Cardiac muscle cell (in vitro differentiated cells and primary cell): ENCODE results near the gene SMIM14. TPM values are rescaled to one million over a fixed set of nuclear protein-coding genes. Genes with fewer than 3 reads are reported as not detected.

Experiments used
- DNase-seq, 2 donors: peaks; one replicate each; pipeline versions ENCODE4 v3.0.0 to v3.0.0-alpha.2; 2010 to 2017; ENCODE audit warnings: low read depth in 1 of 2, low spot score in 1 of 2
- H3K27ac ChIP-seq: fragments of 200-600 bp; sonication (generic); 2 replicates; pipeline ENCODE4 v1.5.1; 2016
- H3K27me3 ChIP-seq: fragments of 200-600 bp; sonication (generic); 2 replicates; pipeline ENCODE4 v1.6.0; 2016; ENCODE audit warnings: control low read depth
- H3K36me3 ChIP-seq: fragments of 200-600 bp; sonication (generic); 2 replicates; pipeline ENCODE4 v1.5.1; 2016; ENCODE audit warnings: control low read depth
- H3K4me1 ChIP-seq: fragments of 200-600 bp; sonication (generic); 2 replicates; pipeline ENCODE4 v1.8.1; 2017; ENCODE audit warnings: low read depth, mild to moderate bottlenecking, mixed run types
- H3K4me3 ChIP-seq: fragments of 200-600 bp; sonication (generic); 2 replicates; pipeline ENCODE4 v1.5.1; 2016; ENCODE audit warnings: mild to moderate bottlenecking
- H3K9me3 ChIP-seq: fragments of 200-600 bp; sonication (generic); 2 replicates; pipeline ENCODE4 v1.5.1; 2017; ENCODE audit warnings: low read depth, mild to moderate bottlenecking, control low read depth
- polyA plus RNA-seq: library from polyadenylated mRNA; unstranded; fragments of >200 nt; fragmentation: Nextera tagmentation; extraction: Ambion mirVana; gene quantifications from 2 replicates; pipeline ENCODE4 v1.2.1, GENCODE V29; 2016
- total RNA-seq: library from RNA; depleted of rRNA; stranded (reverse); fragments of >200 nt; gene quantifications from 2 replicates; pipeline ENCODE4 v1.2.3, GENCODE V29; 2016
- TF ChIP-seq, protein P1 (sequence below): IDR thresholded peaks from 2 replicates; pipeline ENCODE4 v1.5.1; 2012; ENCODE audit warnings: low read depth, mild to moderate bottlenecking, low read length

SMIM14 gene
- total and polyA plus RNA-seq, 2 experiments from 2014 or later, result 5.2 to 35.9 TPM

DNA sequence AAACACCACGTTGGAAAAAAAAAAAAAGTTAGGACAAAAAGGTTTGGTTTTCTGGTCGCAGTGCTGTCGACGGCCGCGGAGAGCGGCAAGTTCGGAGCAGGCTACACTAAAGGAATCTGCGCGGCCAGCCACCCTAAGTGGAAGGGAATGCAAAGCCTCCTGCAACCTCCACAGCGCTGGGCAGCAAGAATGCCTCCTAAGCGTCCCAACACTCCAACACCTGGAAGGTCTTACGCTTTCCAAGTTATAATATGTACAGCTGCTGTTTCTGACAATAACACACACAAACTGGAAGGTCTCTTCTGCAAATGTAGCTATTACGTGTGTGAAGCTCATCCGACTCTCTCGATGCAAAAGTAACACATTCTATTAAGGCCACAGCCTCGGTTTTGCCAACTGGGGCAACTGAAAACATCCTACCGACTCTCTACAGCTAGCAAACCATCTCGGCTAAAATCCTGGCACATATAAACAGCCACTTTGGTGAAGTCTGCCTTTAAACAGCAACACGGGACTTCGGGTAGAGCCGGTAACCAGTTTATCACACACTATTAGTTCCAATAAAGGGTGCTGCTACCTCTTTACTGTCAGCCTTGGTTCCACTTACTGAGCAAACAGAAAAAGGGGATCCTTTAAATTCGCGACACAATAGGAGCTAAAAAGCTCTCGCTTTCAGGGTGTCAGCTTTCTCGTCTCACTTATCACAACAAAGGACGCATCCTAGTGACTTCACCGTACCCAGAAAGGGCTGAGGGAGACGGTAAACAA is 895 bp downstream of the SMIM14 start:
- Histone ChIP-seq H3K36me3 (no peaks in the 10 kb centered on the region), H3K27me3 (no peaks in the 10 kb centered on the region), H3K4me1 (peaks cover 10% of the 10 kb centered on the region), H3K4me3 (peak overlapping the region; percentile 75), H3K9me3 (no peaks in the 10 kb centered on the region), H3K27ac (peak overlapping the region; percentile 96)
- TF ChIP-seq, protein P1, sequence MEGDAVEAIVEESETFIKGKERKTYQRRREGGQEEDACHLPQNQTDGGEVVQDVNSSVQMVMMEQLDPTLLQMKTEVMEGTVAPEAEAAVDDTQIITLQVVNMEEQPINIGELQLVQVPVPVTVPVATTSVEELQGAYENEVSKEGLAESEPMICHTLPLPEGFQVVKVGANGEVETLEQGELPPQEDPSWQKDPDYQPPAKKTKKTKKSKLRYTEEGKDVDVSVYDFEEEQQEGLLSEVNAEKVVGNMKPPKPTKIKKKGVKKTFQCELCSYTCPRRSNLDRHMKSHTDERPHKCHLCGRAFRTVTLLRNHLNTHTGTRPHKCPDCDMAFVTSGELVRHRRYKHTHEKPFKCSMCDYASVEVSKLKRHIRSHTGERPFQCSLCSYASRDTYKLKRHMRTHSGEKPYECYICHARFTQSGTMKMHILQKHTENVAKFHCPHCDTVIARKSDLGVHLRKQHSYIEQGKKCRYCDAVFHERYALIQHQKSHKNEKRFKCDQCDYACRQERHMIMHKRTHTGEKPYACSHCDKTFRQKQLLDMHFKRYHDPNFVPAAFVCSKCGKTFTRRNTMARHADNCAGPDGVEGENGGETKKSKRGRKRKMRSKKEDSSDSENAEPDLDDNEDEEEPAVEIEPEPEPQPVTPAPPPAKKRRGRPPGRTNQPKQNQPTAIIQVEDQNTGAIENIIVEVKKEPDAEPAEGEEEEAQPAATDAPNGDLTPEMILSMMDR, result no peak
- DNase-seq, result peak; percentile 75 to 91

- H3K4me1 ChIP-seq, result peaks cover 10% of the 10 kb centered on the region
- peak overlapping the region; percentile 96 for H3K27ac ChIP-seq
- no peaks in the 10 kb centered on the region for H3K9me3 ChIP-seq
- H3K36me3 ChIP-seq, result no peaks in the 10 kb centered on the region
- TF ChIP-seq, protein P1, result no peak
- no peaks in the 10 kb centered on the region for H3K27me3 ChIP-seq
- no peak for DNase-seq
- H3K4me3 ChIP-seq, result peak overlapping the region; percentile 75
These were observed 1.5 kb downstream of the SMIM14 start for GRCh38 chr4:39637221-39637585.

GRCh38 chr4:39636531-39637184 is 2.0 kb downstream of the SMIM14 start:
- Histone ChIP-seq H3K27me3 (no peaks in the 10 kb centered on the region), H3K4me3 (peak overlapping the region; percentile 75), H3K36me3 (no peaks in the 10 kb centered on the region), H3K9me3 (no peaks in the 10 kb centered on the region), H3K27ac (peak overlapping the region; percentile 96), H3K4me1 (peaks cover 10% of the 10 kb centered on the region)
- TF ChIP-seq, protein P1, result no peak
- no peak for DNase-seq

- no peak overlapping the region for H3K4me3 ChIP-seq
- no peaks in the 10 kb centered on the region for H3K9me3 ChIP-seq
- DNase-seq, result no peak
- no peaks in the 10 kb centered on the region for H3K27me3 ChIP-seq
- H3K4me1 ChIP-seq, result peaks cover 9% of the 10 kb centered on the region
- TF ChIP-seq, protein P1, result no peak
- no peak overlapping the region for H3K27ac ChIP-seq
- no peaks in the 10 kb centered on the region for H3K36me3 ChIP-seq
These were observed 3.6 kb downstream of the SMIM14 start for GRCh38 chr4:39635023-39635422.

GRCh38 chr4:39631700-39632079 is 7.0 kb downstream of the SMIM14 start:
- H3K4me3 ChIP-seq, result no peak overlapping the region
- H3K9me3 ChIP-seq, result no peaks in the 10 kb centered on the region
- H3K4me1 ChIP-seq, result peaks cover 2% of the 10 kb centered on the region
- H3K36me3 ChIP-seq, result no peaks in the 10 kb centered on the region
- no peak for DNase-seq
- TF ChIP-seq, protein P1, result no peak
- H3K27me3 ChIP-seq, result no peaks in the 10 kb centered on the region
- no peak overlapping the region for H3K27ac ChIP-seq
